ENCODE data around the gene FOXP1.

GRCh38 chr3:71520161-71521020 lies 63.1 kb downstream of the FOXP1 start:
- TF ChIP-seq, protein P1, sequence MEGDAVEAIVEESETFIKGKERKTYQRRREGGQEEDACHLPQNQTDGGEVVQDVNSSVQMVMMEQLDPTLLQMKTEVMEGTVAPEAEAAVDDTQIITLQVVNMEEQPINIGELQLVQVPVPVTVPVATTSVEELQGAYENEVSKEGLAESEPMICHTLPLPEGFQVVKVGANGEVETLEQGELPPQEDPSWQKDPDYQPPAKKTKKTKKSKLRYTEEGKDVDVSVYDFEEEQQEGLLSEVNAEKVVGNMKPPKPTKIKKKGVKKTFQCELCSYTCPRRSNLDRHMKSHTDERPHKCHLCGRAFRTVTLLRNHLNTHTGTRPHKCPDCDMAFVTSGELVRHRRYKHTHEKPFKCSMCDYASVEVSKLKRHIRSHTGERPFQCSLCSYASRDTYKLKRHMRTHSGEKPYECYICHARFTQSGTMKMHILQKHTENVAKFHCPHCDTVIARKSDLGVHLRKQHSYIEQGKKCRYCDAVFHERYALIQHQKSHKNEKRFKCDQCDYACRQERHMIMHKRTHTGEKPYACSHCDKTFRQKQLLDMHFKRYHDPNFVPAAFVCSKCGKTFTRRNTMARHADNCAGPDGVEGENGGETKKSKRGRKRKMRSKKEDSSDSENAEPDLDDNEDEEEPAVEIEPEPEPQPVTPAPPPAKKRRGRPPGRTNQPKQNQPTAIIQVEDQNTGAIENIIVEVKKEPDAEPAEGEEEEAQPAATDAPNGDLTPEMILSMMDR (IDR thresholded peaks at IDR 0.05): no peak
- no peak for TF ChIP-seq POLR2A (IDR thresholded peaks at IDR 0.05)

Data from breast epithelium (tissue), 3 donors.